Activated T-cell treated with anti-CD3 and anti-CD28 coated beads, Interleukin-2, amount 50 U/mL, for 72 hours (primary cell): Measurements from ENCODE around the gene DMD. TPM values are rescaled to one million over a fixed set of nuclear protein-coding genes. Genes with fewer than 3 reads are reported as not detected.

ENCODE experiments used
- ATAC-seq, 2 donors: fragments of 150-1000 bp; cut with Tn5 transposase; replicated peaks in 1 of 2; 2 replicates each; pipeline ENCODE4 v1.10.0; 2021; ENCODE audit warnings: moderate library complexity in 2 of 2, mild to moderate bottlenecking in 1 of 2
- DNase-seq, 2 donors: peaks; one replicate each; pipeline ENCODE4 v3.0.0; 2021 to 2022; ENCODE audit warnings: mixed read lengths in 1 of 2
- H3K27ac Mint-ChIP-seq: one replicate; pipeline ENCODE4 v1.8.0; 2022; ENCODE audit warnings: mild to moderate bottlenecking, moderate library complexity, mixed read lengths
- H3K27me3 Mint-ChIP-seq: one replicate; pipeline ENCODE4 v1.8.0; 2022; ENCODE audit warnings: low read depth, mixed read lengths
- H3K36me3 Mint-ChIP-seq, 2 donors: one replicate each; pipeline ENCODE4 v1.8.0; 2022; ENCODE audit warnings: mixed read lengths in 2 of 2, mild to moderate bottlenecking in 1 of 2; ENCODE audit not compliant: insufficient read depth in 2 of 2
- H3K4me1 Mint-ChIP-seq: one replicate; pipeline ENCODE4 v1.8.0; 2022; ENCODE audit warnings: low read depth, mixed read lengths
- H3K4me3 Mint-ChIP-seq, 2 donors: one replicate each; pipeline ENCODE4 v1.8.0; 2022; ENCODE audit warnings: mild to moderate bottlenecking in 2 of 2, mixed read lengths in 2 of 2, moderate library complexity in 2 of 2
- H3K9me3 Mint-ChIP-seq, 2 donors: one replicate each; pipeline ENCODE4 v1.8.0; 2022; ENCODE audit warnings: mixed read lengths in 2 of 2
- total RNA-seq, 2 donors: library from RNA; stranded (reverse); gene quantifications; one replicate each; pipeline ENCODE4 v1.2.3, GENCODE V29; 2022

Gene DMD
- total RNA-seq, 2 donors from 2014 or later, result 2.9 to 4.6 TPM

GRCh38 chrX:32966821-32967355, 244.5 kb downstream of the DMD start:
- Mint-ChIP-seq H3K36me3 (no peaks in the 10 kb centered on the region), H3K9me3 (peaks cover 2 to 4% of the 10 kb centered on the region in 2 donors)

GRCh38 chrX:32954125-32954524, 257.2 kb downstream of the DMD start:
- DNase-seq (no peak), ATAC-seq (no peak)
- Mint-ChIP-seq H3K36me3 (no peaks in the 10 kb centered on the region), H3K27me3 (no peaks in the 10 kb centered on the region), H3K4me3 (no peak overlapping the region), H3K4me1 (no peaks in the 10 kb centered on the region), H3K9me3 (no peaks in the 10 kb centered on the region), H3K27ac (no peak overlapping the region)

More at GRCh38 chrX:32966821-32967355, 244.5 kb downstream of the DMD start:
- DNase-seq (no peak), ATAC-seq (no peak)
- Mint-ChIP-seq H3K27ac (no peak overlapping the region), H3K4me1 (no peaks in the 10 kb centered on the region), H3K4me3 (no peak overlapping the region), H3K27me3 (no peaks in the 10 kb centered on the region)

- no peak for DNase-seq
- no peak for ATAC-seq
- Mint-ChIP-seq H3K9me3 (no peaks in the 10 kb centered on the region), H3K4me3 (no peak overlapping the region), H3K27me3 (no peaks in the 10 kb centered on the region), H3K27ac (no peak overlapping the region), H3K36me3 (no peaks in the 10 kb centered on the region), H3K4me1 (no peaks in the 10 kb centered on the region)
Observed at GRCh38 chrX:32948130-32948529, 263.2 kb downstream of the DMD start.

GRCh38 chrX:32937043-32937442, 274.3 kb downstream of the DMD start:
- no peak overlapping the region for H3K4me3 Mint-ChIP-seq
- H3K36me3 Mint-ChIP-seq, result no peaks in the 10 kb centered on the region
- no peak overlapping the region for H3K27ac Mint-ChIP-seq
- peaks cover 0 to 2% of the 10 kb centered on the region in 2 donors for H3K9me3 Mint-ChIP-seq
- DNase-seq, result no peak
- no peaks in the 10 kb centered on the region for H3K4me1 Mint-ChIP-seq
- H3K27me3 Mint-ChIP-seq, result no peaks in the 10 kb centered on the region
- no peak for ATAC-seq

- no peak for DNase-seq
- Mint-ChIP-seq H3K4me3 (no peak overlapping the region), H3K4me1 (no peaks in the 10 kb centered on the region), H3K27me3 (no peaks in the 10 kb centered on the region), H3K36me3 (no peaks in the 10 kb centered on the region), H3K9me3 (peaks cover 0 to 5% of the 10 kb centered on the region in 2 donors), H3K27ac (no peak overlapping the region)
- no peak for ATAC-seq
Observed at GRCh38 chrX:32933548-32933947, 277.8 kb downstream of the DMD start.

GRCh38 chrX:32929040-32929439, 282.3 kb downstream of the DMD start:
- ATAC-seq (no peak), DNase-seq (no peak)
- peaks cover 3% of the 10 kb centered on the region in 2 donors for H3K9me3 Mint-ChIP-seq
- H3K27me3 Mint-ChIP-seq, result no peaks in the 10 kb centered on the region
- H3K27ac Mint-ChIP-seq, result no peak overlapping the region
- H3K4me1 Mint-ChIP-seq, result no peaks in the 10 kb centered on the region
- no peaks in the 10 kb centered on the region for H3K36me3 Mint-ChIP-seq
- no peak overlapping the region for H3K4me3 Mint-ChIP-seq

- H3K27ac Mint-ChIP-seq, result no peak overlapping the region
- peaks cover 0 to 3% of the 10 kb centered on the region in 2 donors for H3K9me3 Mint-ChIP-seq
- no peak for DNase-seq
- H3K27me3 Mint-ChIP-seq, result no peaks in the 10 kb centered on the region
- no peaks in the 10 kb centered on the region for H3K36me3 Mint-ChIP-seq
- H3K4me1 Mint-ChIP-seq, result no peaks in the 10 kb centered on the region
- H3K4me3 Mint-ChIP-seq, result no peak overlapping the region
- ATAC-seq, result no peak
Observed at GRCh38 chrX:32896088-32896487, 315.3 kb downstream of the DMD start.

- no peaks in the 10 kb centered on the region for H3K27me3 Mint-ChIP-seq
- no peak for DNase-seq
- ATAC-seq, result no peak
- no peaks in the 10 kb centered on the region for H3K36me3 Mint-ChIP-seq
- H3K4me1 Mint-ChIP-seq, result no peaks in the 10 kb centered on the region
- H3K9me3 Mint-ChIP-seq, result peaks cover 0 to 3% of the 10 kb centered on the region in 2 donors
- H3K4me3 Mint-ChIP-seq, result no peak overlapping the region
- no peak overlapping the region for H3K27ac Mint-ChIP-seq
Observed at GRCh38 chrX:32894679-32895078, 316.7 kb downstream of the DMD start.

- peaks cover 0 to 3% of the 10 kb centered on the region in 2 donors for H3K9me3 Mint-ChIP-seq
- H3K27me3 Mint-ChIP-seq, result no peaks in the 10 kb centered on the region
- H3K4me3 Mint-ChIP-seq, result no peak overlapping the region
- no peak for ATAC-seq
- H3K36me3 Mint-ChIP-seq, result no peaks in the 10 kb centered on the region
- H3K4me1 Mint-ChIP-seq, result no peaks in the 10 kb centered on the region
- no peak for DNase-seq
- no peak overlapping the region for H3K27ac Mint-ChIP-seq
Observed at GRCh38 chrX:32893751-32894150, 317.6 kb downstream of the DMD start.

GRCh38 chrX:32877592-32877991, 333.8 kb downstream of the DMD start:
- peaks cover under 1% of the 10 kb centered on the region for H3K27me3 Mint-ChIP-seq
- H3K4me1 Mint-ChIP-seq, result no peaks in the 10 kb centered on the region
- H3K36me3 Mint-ChIP-seq, result peaks cover 0 to 1% of the 10 kb centered on the region in 2 donors
- H3K27ac Mint-ChIP-seq, result no peak overlapping the region
- no peak for DNase-seq
- ATAC-seq, result no peak
- peaks cover 5% of the 10 kb centered on the region in 2 donors for H3K9me3 Mint-ChIP-seq
- H3K4me3 Mint-ChIP-seq, result no peak overlapping the region

GRCh38 chrX:32874839-32875238, 336.5 kb downstream of the DMD start:
- Mint-ChIP-seq H3K4me3 (no peak overlapping the region), H3K36me3 (peaks cover 0 to 1% of the 10 kb centered on the region in 2 donors), H3K9me3 (peaks cover 5 to 6% of the 10 kb centered on the region in 2 donors), H3K27me3 (peaks cover 4% of the 10 kb centered on the region), H3K4me1 (no peaks in the 10 kb centered on the region), H3K27ac (no peak overlapping the region)
- DNase-seq (no peak), ATAC-seq (no peak)

- no peak for DNase-seq
Observed at GRCh38 chrX:32873786-32874185, 337.6 kb downstream of the DMD start.

GRCh38 chrX:32871636-32872035, 339.7 kb downstream of the DMD start:
- DNase-seq, result no peak
- H3K27me3 Mint-ChIP-seq, result peaks cover 4% of the 10 kb centered on the region
- peaks cover 0 to 1% of the 10 kb centered on the region in 2 donors for H3K36me3 Mint-ChIP-seq
- peaks cover 5 to 6% of the 10 kb centered on the region in 2 donors for H3K9me3 Mint-ChIP-seq
- H3K4me1 Mint-ChIP-seq, result no peaks in the 10 kb centered on the region
- no peak overlapping the region for H3K27ac Mint-ChIP-seq
- no peak for ATAC-seq
- no peak overlapping the region for H3K4me3 Mint-ChIP-seq

More at GRCh38 chrX:32873786-32874185, 337.6 kb downstream of the DMD start:
- Mint-ChIP-seq H3K36me3 (peaks cover 0 to 1% of the 10 kb centered on the region in 2 donors), H3K27ac (no peak overlapping the region), H3K9me3 (peaks cover 5 to 6% of the 10 kb centered on the region in 2 donors), H3K4me3 (no peak overlapping the region), H3K27me3 (peaks cover 4% of the 10 kb centered on the region), H3K4me1 (no peaks in the 10 kb centered on the region)
- ATAC-seq, result no peak

GRCh38 chrX:32868524-32868895, 342.8 kb downstream of the DMD start:
- ATAC-seq (no peak), DNase-seq (no peak)
- peaks cover 0 to under 1% of the 10 kb centered on the region in 2 donors for H3K36me3 Mint-ChIP-seq
- H3K27me3 Mint-ChIP-seq, result peaks cover 4% of the 10 kb centered on the region
- H3K27ac Mint-ChIP-seq, result no peak overlapping the region
- peaks cover 0 to 2% of the 10 kb centered on the region in 2 donors for H3K9me3 Mint-ChIP-seq
- no peak overlapping the region for H3K4me3 Mint-ChIP-seq
- no peaks in the 10 kb centered on the region for H3K4me1 Mint-ChIP-seq
